Measurements from ENCODE around the gene CD14. TPM values are rescaled to one million over a fixed set of nuclear protein-coding genes. Genes with fewer than 3 reads are reported as not detected.

The CD14 gene
- 81.6 TPM for total RNA-seq

GRCh38 chr5:140633021-140633471 lies at the start of gene CD14:
TSS of gene CD14 (minus strand) at chr5:140633175. CDS start at chr5:140633071, 104 bp downstream.

GRCh38 chr5:140673187-140673976 lies 40.4 kb upstream of the CD14 start, which contains the start of gene DND1:
TSS of gene DND1 (minus strand) at chr5:140673576. CDS start at chr5:140673542, 34 bp downstream.

GRCh38 chr5:140664359-140665119 lies 31.6 kb upstream of the CD14 start, which contains the start of gene WDR55:
TSS of gene WDR55 (plus strand) at chr5:140664904. CDS start at chr5:140664913, 9 bp downstream.

GRCh38 chr5:140639148-140639981 lies 6.4 kb upstream of the CD14 start, which contains the start of gene TMCO6:
TSS of gene TMCO6 (plus strand) at chr5:140639451. CDS start at chr5:140639528, 77 bp downstream.

Other genes starting within 250 kb of the CD14 start
- 125 TPM for gene ANKHD1, start 231.3 kb downstream of the CD14 start, total RNA-seq
- 6.0 TPM for gene EIF4EBP3, start 85.5 kb downstream of the CD14 start, total RNA-seq
- gene SRA1, start 75.7 kb downstream of the CD14 start, total RNA-seq = 19.4 TPM
- 34.1 TPM for gene APBB3, start 68.6 kb downstream of the CD14 start, total RNA-seq
- gene SLC35A4, start 68.3 kb downstream of the CD14 start, total RNA-seq = 18.6 TPM
- gene TMCO6, start 6.3 kb upstream of the CD14 start, total RNA-seq = 14.7 TPM
- 77.5 TPM for gene NDUFA2, start 14.5 kb upstream of the CD14 start, total RNA-seq
- gene IK, start 14.7 kb upstream of the CD14 start, total RNA-seq = 74.9 TPM
- 17.6 TPM for gene WDR55, start 31.7 kb upstream of the CD14 start, total RNA-seq
- gene DND1, start 40.4 kb upstream of the CD14 start, total RNA-seq = 0.76 TPM
- 37.0 TPM for gene HARS1, start 58.2 kb upstream of the CD14 start, total RNA-seq
- gene HARS2, start 58.3 kb upstream of the CD14 start, total RNA-seq = 31.9 TPM
- gene ZMAT2, start 67.3 kb upstream of the CD14 start, total RNA-seq = 26.0 TPM
- 0.12 TPM for gene PCDHA1, start 153.0 kb upstream of the CD14 start, total RNA-seq
- 0.47 TPM for gene PCDHA2, start 161.7 kb upstream of the CD14 start, total RNA-seq
- 0.64 TPM for gene PCDHA3, start 167.9 kb upstream of the CD14 start, total RNA-seq
- gene PCDHA4, start 173.9 kb upstream of the CD14 start, total RNA-seq = 1.8 TPM
- 0.41 TPM for gene PCDHA5, start 188.4 kb upstream of the CD14 start, total RNA-seq
- gene PCDHA6, start 194.8 kb upstream of the CD14 start, total RNA-seq = 0.88 TPM
- gene PCDHA7, start 201.1 kb upstream of the CD14 start, total RNA-seq = 0.58 TPM
- 0.41 TPM for gene PCDHA8, start 208.0 kb upstream of the CD14 start, total RNA-seq
- 0.58 TPM for gene PCDHA9, start 215.2 kb upstream of the CD14 start, total RNA-seq
- gene PCDHA10, start 222.7 kb upstream of the CD14 start, total RNA-seq = 1.2 TPM
- gene PCDHA11, start 235.8 kb upstream of the CD14 start, total RNA-seq = 0.82 TPM
- gene PCDHA12, start 242.1 kb upstream of the CD14 start, total RNA-seq = 0.35 TPM
- 0.88 TPM for gene PCDHA13, start 248.9 kb upstream of the CD14 start, total RNA-seq

Measured in metanephros (tissue), 1 donor.